ENCODE data around the gene TMEM225B. TPM values are rescaled to one million over a fixed set of nuclear protein-coding genes. Genes with fewer than 3 reads are reported as not detected.

TMEM225B gene
- total and polyA plus RNA-seq, 2 donors from 2014 or later, result 1.6 to 2.6 TPM

- no peaks in the 10 kb centered on the region for H3K9me3 ChIP-seq (ENCODE audit: control insufficient read depth in 2 of 3, insufficient read depth in 1 of 3, low read length in 3 of 3)
- intact Hi-C loops (cut with DNase I), result no loop called here
- H3K27ac ChIP-seq (ENCODE audit: low read depth in 2 of 2, low read length in 2 of 2), result peak overlapping the region in 1 of 2 donors; percentile 72
- FAIRE-seq, result no peak
- DNase-seq, result no peak
- H3K36me3 ChIP-seq (ENCODE audit: control insufficient read depth in 2 of 3, insufficient read depth in 3 of 3, low read length in 3 of 3), result peaks cover 2 to 33% (median 23%) of the 10 kb centered on the region in 3 donors
- peak overlapping the region; percentile 82 to 95 (median 87) for H3K9ac ChIP-seq (ENCODE audit: low read length in 3 of 3)
- no peak for TF ChIP-seq CTCF (IDR thresholded peaks at IDR 0.05; ENCODE audit: borderline replicate concordance, extremely low read depth, insufficient read depth)
- H3K4me1 ChIP-seq (ENCODE audit: control insufficient read depth in 2 of 3, insufficient read depth in 2 of 3, low read depth in 1 of 3, low read length in 3 of 3), result peaks cover 0 to 7% (median 7%) of the 10 kb centered on the region in 3 donors
- H3K4me3 ChIP-seq (ENCODE audit: low read length in 3 of 3), result peak overlapping the region; percentile 92 to 96 (median 95)
- no peaks in the 10 kb centered on the region for H3K27me3 ChIP-seq (ENCODE audit: control insufficient read depth, insufficient read depth, low read length)
These were observed 19.2 kb downstream of the TMEM225B start for GRCh38 chr7:99617192-99617781.

DNA sequence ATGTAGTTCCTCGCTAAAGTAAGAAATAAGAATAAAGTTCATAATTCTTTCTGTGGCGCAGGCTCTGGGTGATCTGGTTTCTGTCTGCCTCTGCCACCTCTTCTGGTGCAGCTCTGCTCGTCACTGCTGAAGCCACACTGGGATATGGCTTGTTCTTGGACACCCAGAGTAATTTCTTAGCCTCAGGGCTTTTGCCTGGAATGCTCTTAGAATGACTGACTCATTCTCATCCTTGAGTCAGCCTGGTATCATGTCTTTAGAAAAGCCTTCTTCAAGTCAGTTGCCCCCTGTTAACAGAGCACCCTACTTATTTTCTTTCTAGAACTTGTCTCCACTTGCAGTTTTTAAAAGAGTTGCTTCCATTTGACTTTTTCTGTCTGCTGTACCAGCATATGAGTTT is 20.7 kb downstream of the TMEM225B start:
- Histone ChIP-seq H3K27ac (ENCODE audit: low read depth in 2 of 2, low read length in 2 of 2) (no peak overlapping the region), H3K4me3 (ENCODE audit: low read length in 3 of 3) (no peak overlapping the region), H3K27me3 (ENCODE audit: control insufficient read depth, insufficient read depth, low read length) (no peaks in the 10 kb centered on the region), H3K4me1 (ENCODE audit: control insufficient read depth in 2 of 3, insufficient read depth in 2 of 3, low read depth in 1 of 3, low read length in 3 of 3) (peaks cover 0 to 7% (median 7%) of the 10 kb centered on the region in 3 donors), H3K9ac (ENCODE audit: low read length in 3 of 3) (no peak overlapping the region), H3K36me3 (ENCODE audit: control insufficient read depth in 2 of 3, insufficient read depth in 3 of 3, low read length in 3 of 3) (peaks cover 2 to 48% (median 34%) of the 10 kb centered on the region in 3 donors), H3K9me3 (ENCODE audit: control insufficient read depth in 2 of 3, insufficient read depth in 1 of 3, low read length in 3 of 3) (no peaks in the 10 kb centered on the region)
- DNase-seq (no peak), FAIRE-seq (no peak)
- no peak for TF ChIP-seq CTCF (IDR thresholded peaks at IDR 0.05; ENCODE audit: borderline replicate concordance, extremely low read depth, insufficient read depth)
- intact Hi-C loops (cut with DNase I), result no loop called here

- H3K36me3 ChIP-seq (ENCODE audit: control insufficient read depth in 2 of 3, insufficient read depth in 3 of 3, low read length in 3 of 3), result peaks cover 2 to 56% (median 41%) of the 10 kb centered on the region in 3 donors
- DNase-seq (no peak), FAIRE-seq (no peak)
- intact Hi-C loops (cut with DNase I), result no loop called here
- H3K4me1 ChIP-seq (ENCODE audit: control insufficient read depth in 2 of 3, insufficient read depth in 2 of 3, low read depth in 1 of 3, low read length in 3 of 3), result peaks cover 0 to 7% (median 7%) of the 10 kb centered on the region in 3 donors
- no peak overlapping the region for H3K4me3 ChIP-seq (ENCODE audit: low read length in 3 of 3)
- no peak overlapping the region for H3K27ac ChIP-seq (ENCODE audit: low read depth in 2 of 2, low read length in 2 of 2)
- no peak overlapping the region for H3K9ac ChIP-seq (ENCODE audit: low read length in 3 of 3)
- no peaks in the 10 kb centered on the region for H3K9me3 ChIP-seq (ENCODE audit: control insufficient read depth in 2 of 3, insufficient read depth in 1 of 3, low read length in 3 of 3)
- H3K27me3 ChIP-seq (ENCODE audit: control insufficient read depth, insufficient read depth, low read length), result no peaks in the 10 kb centered on the region
- TF ChIP-seq CTCF (IDR thresholded peaks at IDR 0.05; ENCODE audit: borderline replicate concordance, extremely low read depth, insufficient read depth), result no peak
These were observed 21.6 kb downstream of the TMEM225B start for GRCh38 chr7:99619571-99620130.

Measured in kidney (tissue), 14 donors.